GM12801 (cell line): ENCODE measurements around the gene RIPOR3.

Experiments used
- TF ChIP-seq, protein P1 (sequence below): IDR thresholded peaks from one replicate; pipeline ENCODE4 v1.5.1; 2011; ENCODE audit warnings: control low read depth; ENCODE audit not compliant: insufficient read length; ENCODE audit errors: extremely low read depth

The RIPOR3 gene

DNA sequence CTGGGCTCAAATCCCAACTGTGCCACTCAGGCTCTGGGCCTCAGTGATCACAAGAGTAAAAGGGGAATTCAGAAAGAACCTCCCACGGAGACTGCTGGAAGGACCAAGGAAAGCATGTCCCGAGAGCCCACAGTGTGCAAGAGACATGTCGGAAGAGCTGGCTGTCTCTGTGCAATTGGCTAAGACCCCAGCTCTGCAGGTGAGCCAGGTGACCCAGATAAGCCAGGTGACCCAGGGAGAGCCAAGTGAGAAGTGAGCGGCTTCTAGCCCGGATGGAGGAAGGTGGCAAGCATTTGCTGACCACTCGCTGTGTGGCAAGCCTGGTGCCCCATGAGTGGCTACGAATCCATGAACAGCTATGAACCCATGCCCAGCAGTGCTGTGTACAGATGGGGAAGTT is 59.1 kb downstream of the RIPOR3 start:
- TF ChIP-seq, protein P1, sequence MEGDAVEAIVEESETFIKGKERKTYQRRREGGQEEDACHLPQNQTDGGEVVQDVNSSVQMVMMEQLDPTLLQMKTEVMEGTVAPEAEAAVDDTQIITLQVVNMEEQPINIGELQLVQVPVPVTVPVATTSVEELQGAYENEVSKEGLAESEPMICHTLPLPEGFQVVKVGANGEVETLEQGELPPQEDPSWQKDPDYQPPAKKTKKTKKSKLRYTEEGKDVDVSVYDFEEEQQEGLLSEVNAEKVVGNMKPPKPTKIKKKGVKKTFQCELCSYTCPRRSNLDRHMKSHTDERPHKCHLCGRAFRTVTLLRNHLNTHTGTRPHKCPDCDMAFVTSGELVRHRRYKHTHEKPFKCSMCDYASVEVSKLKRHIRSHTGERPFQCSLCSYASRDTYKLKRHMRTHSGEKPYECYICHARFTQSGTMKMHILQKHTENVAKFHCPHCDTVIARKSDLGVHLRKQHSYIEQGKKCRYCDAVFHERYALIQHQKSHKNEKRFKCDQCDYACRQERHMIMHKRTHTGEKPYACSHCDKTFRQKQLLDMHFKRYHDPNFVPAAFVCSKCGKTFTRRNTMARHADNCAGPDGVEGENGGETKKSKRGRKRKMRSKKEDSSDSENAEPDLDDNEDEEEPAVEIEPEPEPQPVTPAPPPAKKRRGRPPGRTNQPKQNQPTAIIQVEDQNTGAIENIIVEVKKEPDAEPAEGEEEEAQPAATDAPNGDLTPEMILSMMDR = no peak

DNA sequence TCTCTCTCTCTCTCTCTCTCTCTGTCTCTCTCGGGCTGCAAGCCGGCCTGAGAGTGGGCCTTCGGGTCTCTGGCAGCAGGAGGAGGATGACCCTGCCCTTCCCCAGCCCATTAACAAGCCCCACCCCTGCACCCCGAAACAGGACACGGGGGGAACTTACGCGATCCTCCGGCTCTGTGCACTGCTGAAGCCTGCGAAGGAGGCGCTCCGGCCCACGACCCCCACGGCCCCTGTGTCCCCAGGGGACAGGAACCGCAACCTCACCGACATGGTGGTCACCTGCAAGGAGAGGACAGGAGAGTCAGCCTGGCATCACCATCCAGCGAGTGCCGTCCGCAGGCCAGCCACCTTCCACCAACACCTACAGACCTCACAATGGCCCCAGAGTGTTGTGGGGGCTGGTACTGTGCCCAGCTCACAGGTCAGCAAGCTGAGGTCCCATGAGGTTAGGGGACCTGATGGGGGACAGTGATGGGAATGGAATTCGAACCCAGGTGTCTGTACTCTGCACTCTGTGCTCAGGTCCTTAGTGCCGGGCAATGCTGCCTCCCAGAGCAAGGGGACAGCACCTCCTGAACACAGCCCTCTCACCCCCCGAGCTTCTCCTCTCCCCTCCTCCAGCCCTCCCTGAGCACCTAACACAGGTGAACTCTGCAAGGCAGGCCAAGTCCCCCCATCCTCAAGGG is 60.6 kb downstream of the RIPOR3 start:
- TF ChIP-seq, protein P1 = no peak

DNA sequence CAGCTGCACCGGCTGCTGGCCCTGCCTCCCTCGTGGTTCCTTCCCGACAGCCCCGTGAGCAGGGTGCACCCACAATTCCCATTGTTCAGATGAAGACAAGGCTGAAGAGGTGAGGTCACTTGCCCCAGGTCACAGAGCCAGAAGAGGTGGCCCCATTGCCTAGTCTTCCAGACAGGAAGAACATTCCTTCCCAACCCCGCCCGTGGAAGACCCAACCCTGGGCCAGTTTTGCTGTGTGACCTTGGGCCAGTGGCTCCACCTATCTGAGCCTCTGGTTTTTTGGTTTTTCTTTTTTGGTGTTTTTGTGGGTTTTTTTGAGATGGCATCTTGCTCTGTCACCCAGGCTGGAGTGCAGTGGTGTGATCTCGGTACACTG is 61.7 kb downstream of the RIPOR3 start:
- TF ChIP-seq, protein P1 = no peak

DNA sequence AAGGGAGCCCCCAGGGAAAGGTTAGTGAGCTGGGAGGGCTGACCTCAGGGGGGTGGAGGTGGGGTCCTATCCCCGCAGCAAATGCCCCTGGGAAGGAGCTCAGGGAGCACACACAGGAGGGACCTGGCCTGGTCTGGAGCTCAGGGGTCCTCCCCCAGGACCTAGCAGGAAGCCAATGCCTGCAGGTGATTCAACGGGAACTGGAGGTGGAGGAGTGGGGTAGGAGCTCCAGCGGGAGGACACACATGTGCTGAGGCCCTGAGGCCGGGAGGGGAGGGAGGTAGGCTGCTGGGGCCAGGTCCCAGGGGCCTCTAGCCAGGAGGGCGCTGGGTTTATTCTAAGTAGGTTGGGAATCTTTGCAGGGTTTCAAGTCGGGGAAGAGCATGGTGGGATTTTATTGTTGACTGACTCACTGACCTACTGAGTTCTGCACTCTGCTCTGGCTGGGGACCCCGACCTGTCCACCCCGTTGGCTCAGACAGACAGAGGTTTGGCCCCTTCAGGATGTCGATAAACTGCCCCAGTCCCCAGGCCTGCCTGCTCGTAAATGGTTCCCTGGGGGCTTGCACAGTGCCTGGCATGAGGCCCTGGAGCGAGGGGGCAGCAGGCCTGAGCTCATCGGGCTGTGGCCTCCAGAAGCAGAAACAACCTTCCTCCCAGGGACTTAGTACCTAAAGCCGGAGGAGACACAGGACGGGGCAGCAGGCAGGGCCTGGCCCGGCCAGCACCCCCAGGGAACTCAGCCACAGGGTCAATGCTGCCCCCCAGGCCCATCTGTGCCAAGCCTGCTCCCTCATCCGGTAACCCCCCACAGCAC is 62.3 kb downstream of the RIPOR3 start:
- TF ChIP-seq, protein P1 = no peak

DNA sequence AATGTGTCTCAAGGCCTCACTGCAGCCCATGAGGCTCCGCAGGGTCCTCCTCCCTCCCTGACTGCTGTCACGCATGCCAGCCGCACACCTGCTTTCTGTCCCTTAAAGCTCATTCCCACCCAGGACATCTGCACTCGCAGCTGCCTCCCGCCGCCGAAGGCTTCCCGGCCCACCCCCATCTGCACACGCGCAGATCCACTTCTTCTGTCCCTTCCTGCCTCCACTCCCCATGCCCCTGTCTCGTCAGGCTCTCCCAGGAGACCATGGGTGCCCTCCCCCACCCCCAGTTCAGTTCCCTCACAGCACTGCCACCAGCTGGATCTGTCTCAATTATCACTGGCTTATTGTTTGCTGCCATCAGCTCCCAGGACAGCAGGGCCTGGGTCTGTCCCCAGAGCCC is 63.0 kb downstream of the RIPOR3 start:
- TF ChIP-seq, protein P1 = no peak

DNA sequence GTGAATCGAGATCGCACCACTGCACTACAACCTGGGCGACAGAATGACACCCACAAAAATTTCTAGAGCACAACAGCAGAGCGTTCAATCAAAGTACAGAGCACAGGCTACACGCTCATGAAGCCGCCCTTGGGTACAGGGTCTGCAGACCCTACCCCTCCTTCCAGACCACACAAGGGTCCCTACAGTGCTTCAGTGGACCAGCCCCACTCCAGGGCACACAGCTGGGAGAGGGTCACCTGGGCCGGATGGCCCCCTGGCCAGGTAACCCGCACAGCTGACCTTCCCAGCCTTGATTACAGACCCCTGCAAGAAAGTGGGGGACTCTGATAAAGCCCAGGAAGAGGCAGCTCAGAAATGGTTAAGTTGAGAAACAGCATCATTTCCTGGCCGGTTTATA is 63.6 kb downstream of the RIPOR3 start:
- TF ChIP-seq, protein P1 = no peak

DNA sequence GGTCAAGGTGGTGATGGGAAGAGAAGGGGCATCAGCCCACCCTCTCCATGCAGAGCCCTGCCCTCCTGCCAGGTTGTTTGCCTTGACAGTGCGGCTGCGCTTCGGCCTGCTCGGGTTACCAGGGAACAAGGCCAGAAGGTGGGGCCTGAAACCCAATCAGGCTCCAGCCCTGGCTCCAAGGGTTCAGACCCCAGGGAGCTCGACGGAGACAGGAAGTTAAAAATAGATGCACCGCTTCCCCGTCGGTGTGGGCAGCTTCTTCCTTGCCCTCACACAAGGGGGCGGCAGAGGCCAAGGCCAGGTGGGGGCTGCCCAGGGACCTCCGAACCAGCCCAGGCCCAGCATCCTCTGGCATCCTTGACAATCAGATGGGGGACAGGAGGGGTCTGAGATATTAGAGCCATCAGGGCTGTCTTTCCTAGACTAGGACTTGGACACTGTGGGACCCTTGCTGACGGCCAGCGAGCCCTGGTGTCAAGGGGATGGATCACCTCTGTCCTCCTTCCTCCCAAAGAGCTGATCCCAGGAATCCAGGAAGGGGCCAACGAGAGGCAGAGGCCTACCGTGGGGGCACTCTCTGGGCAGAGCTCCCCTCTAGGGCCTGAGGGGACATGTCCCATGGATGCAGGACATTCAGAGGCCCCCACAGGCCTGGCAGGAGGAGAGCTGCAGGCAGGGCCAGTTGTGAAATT is 65.2 kb downstream of the RIPOR3 start:
- TF ChIP-seq, protein P1 = no peak
